Chondrocyte (in vitro differentiated cells): ENCODE measurements around the gene NDOR1. TPM values are rescaled to one million over a fixed set of nuclear protein-coding genes. Genes with fewer than 3 reads are reported as not detected.

Experiments
- DNase-seq: peaks from one replicate; pipeline ENCODE4 v3.0.0; 2021; ENCODE audit warnings: mixed read lengths, low spot score
- H3K27ac Mint-ChIP-seq: one replicate; pipeline ENCODE4 v1.8.0; 2021; ENCODE audit warnings: mild to moderate bottlenecking, moderate library complexity, mixed read lengths; ENCODE audit not compliant: unreplicated experiment
- H3K27me3 Mint-ChIP-seq: 2 replicates; pipeline ENCODE4 v1.8.0; 2021; ENCODE audit warnings: low read depth, mixed read lengths
- H3K36me3 Mint-ChIP-seq: 2 replicates; pipeline ENCODE4 v1.8.0; 2021; ENCODE audit warnings: low read depth, mixed read lengths
- H3K4me1 Mint-ChIP-seq: 2 replicates; pipeline ENCODE4 v1.8.0; 2021; ENCODE audit warnings: low read depth, mild to moderate bottlenecking, mixed read lengths
- H3K4me3 Mint-ChIP-seq: one replicate; pipeline ENCODE4 v1.8.0; 2021; ENCODE audit warnings: mild to moderate bottlenecking, moderate library complexity, mixed read lengths; ENCODE audit not compliant: unreplicated experiment
- H3K9me3 Mint-ChIP-seq: 2 replicates; pipeline ENCODE4 v1.8.0; 2021; ENCODE audit warnings: low read depth, mixed read lengths
- total RNA-seq: library from RNA; stranded (reverse); gene quantifications from 3 replicates; pipeline ENCODE4 v1.2.1, GENCODE V29; 2021
- TF ChIP-seq, protein P1 (sequence below): fragments of 200-600 bp; sonication (generic); IDR thresholded peaks from 2 replicates; pipeline ENCODE4 v1.5.0; 2021; ENCODE audit warnings: antibody characterized with exemption, mild to moderate bottlenecking, moderate library complexity

The NDOR1 gene
- total RNA-seq, 1 donor from 2014 or later = 10.8 TPM

DNA sequence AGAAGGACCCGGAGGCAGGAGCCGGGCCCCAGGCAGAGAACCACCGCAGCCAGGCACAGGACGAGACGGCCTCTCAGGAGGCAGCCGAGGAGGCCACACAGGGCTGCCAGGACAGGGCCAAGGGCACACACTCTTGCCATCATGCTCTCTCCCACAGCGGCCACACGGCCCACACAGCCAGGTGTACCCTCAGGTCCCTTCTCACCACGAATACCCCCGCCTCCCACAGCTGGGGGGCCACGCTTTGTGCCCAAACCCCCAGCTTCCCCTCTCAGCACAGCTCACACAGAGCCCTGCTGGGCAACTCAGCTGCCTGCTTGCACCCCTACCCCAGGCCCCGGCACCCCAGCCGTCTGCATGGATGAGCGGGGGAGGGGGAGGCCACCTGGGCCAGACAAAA is 11.7 kb upstream of the NDOR1 start:
- H3K9me3 Mint-ChIP-seq = no peaks in the 10 kb centered on the region
- peaks cover 37% of the 10 kb centered on the region for H3K4me1 Mint-ChIP-seq
- no peak overlapping the region for H3K27ac Mint-ChIP-seq
- no peaks in the 10 kb centered on the region for H3K27me3 Mint-ChIP-seq
- H3K4me3 Mint-ChIP-seq = no peak overlapping the region
- peaks cover 3% of the 10 kb centered on the region for H3K36me3 Mint-ChIP-seq
- DNase-seq = no peak
- TF ChIP-seq, protein P1, sequence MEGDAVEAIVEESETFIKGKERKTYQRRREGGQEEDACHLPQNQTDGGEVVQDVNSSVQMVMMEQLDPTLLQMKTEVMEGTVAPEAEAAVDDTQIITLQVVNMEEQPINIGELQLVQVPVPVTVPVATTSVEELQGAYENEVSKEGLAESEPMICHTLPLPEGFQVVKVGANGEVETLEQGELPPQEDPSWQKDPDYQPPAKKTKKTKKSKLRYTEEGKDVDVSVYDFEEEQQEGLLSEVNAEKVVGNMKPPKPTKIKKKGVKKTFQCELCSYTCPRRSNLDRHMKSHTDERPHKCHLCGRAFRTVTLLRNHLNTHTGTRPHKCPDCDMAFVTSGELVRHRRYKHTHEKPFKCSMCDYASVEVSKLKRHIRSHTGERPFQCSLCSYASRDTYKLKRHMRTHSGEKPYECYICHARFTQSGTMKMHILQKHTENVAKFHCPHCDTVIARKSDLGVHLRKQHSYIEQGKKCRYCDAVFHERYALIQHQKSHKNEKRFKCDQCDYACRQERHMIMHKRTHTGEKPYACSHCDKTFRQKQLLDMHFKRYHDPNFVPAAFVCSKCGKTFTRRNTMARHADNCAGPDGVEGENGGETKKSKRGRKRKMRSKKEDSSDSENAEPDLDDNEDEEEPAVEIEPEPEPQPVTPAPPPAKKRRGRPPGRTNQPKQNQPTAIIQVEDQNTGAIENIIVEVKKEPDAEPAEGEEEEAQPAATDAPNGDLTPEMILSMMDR = no peak

- no peaks in the 10 kb centered on the region for H3K9me3 Mint-ChIP-seq
- H3K4me3 Mint-ChIP-seq = no peak overlapping the region
- no peak for DNase-seq
- H3K4me1 Mint-ChIP-seq = peaks cover 37% of the 10 kb centered on the region
- H3K27me3 Mint-ChIP-seq = no peaks in the 10 kb centered on the region
- H3K36me3 Mint-ChIP-seq = peaks cover 1% of the 10 kb centered on the region
- TF ChIP-seq, protein P1 = no peak
- no peak overlapping the region for H3K27ac Mint-ChIP-seq
Observed at GRCh38 chr9:137194388-137194787, 11.1 kb upstream of the NDOR1 start.

DNA sequence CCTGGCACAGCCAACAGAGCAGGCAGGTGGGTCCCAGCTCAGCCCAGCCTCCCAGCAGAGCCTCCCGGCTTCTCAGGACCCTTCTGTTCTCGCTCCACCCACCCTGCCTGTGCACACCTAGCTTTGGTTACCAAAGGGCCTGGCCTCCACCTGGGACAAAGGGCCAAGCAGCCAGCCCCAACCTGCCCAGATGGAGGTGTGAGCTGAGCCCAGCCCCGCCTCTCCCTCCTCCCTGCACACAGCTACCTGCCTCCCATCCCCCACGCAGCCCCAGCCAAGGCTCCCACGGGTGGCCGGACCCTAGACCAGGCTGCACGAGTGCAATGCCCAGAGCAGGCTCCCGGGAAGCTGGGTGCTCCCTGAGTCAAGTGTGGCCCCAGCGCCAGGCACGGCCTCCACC is 10.6 kb upstream of the NDOR1 start:
- TF ChIP-seq, protein P1 = no peak
- no peak overlapping the region for H3K4me3 Mint-ChIP-seq
- H3K4me1 Mint-ChIP-seq = peaks cover 37% of the 10 kb centered on the region
- no peak for DNase-seq
- peaks cover 1% of the 10 kb centered on the region for H3K36me3 Mint-ChIP-seq
- H3K9me3 Mint-ChIP-seq = no peaks in the 10 kb centered on the region
- H3K27me3 Mint-ChIP-seq = no peaks in the 10 kb centered on the region
- H3K27ac Mint-ChIP-seq = no peak overlapping the region

- Mint-ChIP-seq H3K4me1 (peaks cover 33% of the 10 kb centered on the region), H3K9me3 (no peaks in the 10 kb centered on the region), H3K4me3 (no peak overlapping the region), H3K27me3 (no peaks in the 10 kb centered on the region), H3K27ac (peak overlapping the region; percentile 32), H3K36me3 (peaks cover 1% of the 10 kb centered on the region)
- TF ChIP-seq, protein P1 = no peak
- DNase-seq = no peak
Observed at GRCh38 chr9:137195525-137196220, 9.8 kb upstream of the NDOR1 start.

DNA sequence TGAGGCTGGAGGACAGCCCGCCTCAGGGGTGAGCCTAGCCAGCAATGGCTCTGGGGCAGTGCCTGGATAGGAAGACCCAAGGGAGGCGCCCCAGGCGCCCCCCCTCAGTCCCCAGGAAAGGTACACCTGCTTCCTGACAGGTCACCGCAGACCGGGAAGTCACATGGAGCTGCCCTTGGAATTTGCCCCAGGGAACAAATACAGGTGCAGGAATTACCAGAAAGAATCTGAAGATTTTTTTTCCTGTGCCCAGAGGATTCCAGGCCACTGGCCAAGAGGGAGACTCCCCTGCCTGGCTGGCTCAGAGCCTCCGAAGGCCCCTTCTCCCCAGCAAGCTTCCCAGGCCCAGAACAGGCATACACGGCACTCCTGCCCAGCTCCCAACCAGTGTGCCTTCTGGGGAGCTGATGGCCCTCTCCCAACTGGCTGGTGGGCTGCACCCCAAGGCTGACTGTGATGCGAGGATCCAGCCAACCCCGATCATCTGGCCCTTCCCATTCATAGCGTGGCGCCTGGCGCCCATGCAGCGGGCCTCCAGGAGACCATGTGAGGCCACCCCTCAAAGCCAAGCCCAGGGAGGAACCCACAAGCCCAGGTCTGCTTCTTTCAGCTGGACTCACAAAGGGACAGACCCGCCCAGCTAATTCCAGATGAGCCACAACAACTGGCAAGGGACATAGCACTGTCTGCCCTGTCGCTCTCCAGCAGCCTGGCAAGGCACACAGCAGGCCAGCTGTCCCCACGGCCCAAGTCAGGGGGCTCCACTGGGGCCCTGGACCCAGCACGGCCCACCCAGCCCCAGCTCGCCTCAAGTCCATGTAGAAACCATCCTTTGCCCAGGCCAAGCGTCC is 7.2 kb upstream of the NDOR1 start:
- TF ChIP-seq, protein P1 = no peak
- no peak overlapping the region for H3K27ac Mint-ChIP-seq
- H3K4me3 Mint-ChIP-seq = peak overlapping the region; percentile 87
- no peaks in the 10 kb centered on the region for H3K36me3 Mint-ChIP-seq
- peaks cover 51% of the 10 kb centered on the region for H3K4me1 Mint-ChIP-seq
- H3K27me3 Mint-ChIP-seq = no peaks in the 10 kb centered on the region
- no peaks in the 10 kb centered on the region for H3K9me3 Mint-ChIP-seq
- no peak for DNase-seq
